ENCODE measurements around the gene ETV4. TPM values are rescaled to one million over a fixed set of nuclear protein-coding genes. Genes with fewer than 3 reads are reported as not detected.

ETV4 gene
- total and polyA plus RNA-seq, 2 of the 13 experiments (the other 11 are each of a cell fraction or from before 2014, with no cell fraction given) = 128 to 330 TPM

- no peak for TF ChIP-seq FOXA1 (IDR thresholded peaks at IDR 0.05)
- TF ChIP-seq FOXA1 (CRISPR knock-in tag; IDR thresholded peaks at IDR 0.05) = peak; percentile 83
- TF ChIP-seq ZNF792 (CRISPR knock-in tag; IDR thresholded peaks at IDR 0.05) = peak; percentile 9; the same call in 1 of the 2 replicates
- 0 out of 2 replicates have a peak, but pooled peaks have one; percentile 2 for TF ChIP-seq MAX (IDR thresholded peaks at IDR 0.05)
- TF ChIP-seq PRPF4 (IDR thresholded peaks at IDR 0.05; ENCODE audit: low read depth, low read length, poor library complexity, severe bottlenecking) = no peak
- TF ChIP-seq NFYB (CRISPR knock-in tag; IDR thresholded peaks at IDR 0.05) = no peak
- peak; percentile 57; the same call in 1 of the 2 replicates for TF ChIP-seq ZNF784 (CRISPR knock-in tag; IDR thresholded peaks at IDR 0.05; ENCODE audit: borderline replicate concordance)
- TF ChIP-seq ASH2L (IDR thresholded peaks at IDR 0.05; ENCODE audit: insufficient read length, low read depth, low read length) = peak; percentile 54
- TF ChIP-seq GFI1 (CRISPR knock-in tag; IDR thresholded peaks at IDR 0.05; ENCODE audit: borderline replicate concordance) = peak; percentile 69; the same call in 1 of the 2 replicates
- TF ChIP-seq KDM1A (CRISPR knock-in tag; IDR thresholded peaks at IDR 0.05) = peak; percentile 40; the same call in 1 of the 2 replicates
- peak; percentile 60; the same call in 1 of the 2 replicates for TF ChIP-seq SMAD1 (CRISPR knock-in tag; IDR thresholded peaks at IDR 0.05; ENCODE audit: borderline replicate concordance, low read depth)
- peak; percentile 19; the same call in 1 of the 2 replicates for TF ChIP-seq KAT8 (CRISPR knock-in tag; IDR thresholded peaks at IDR 0.05)
- TF ChIP-seq SP140L (CRISPR knock-in tag; IDR thresholded peaks at IDR 0.05; ENCODE audit: borderline replicate concordance) = no peak
- 0 out of 2 replicates have a peak, but pooled peaks have one; percentile 24 for TF ChIP-seq ZNF230 (CRISPR knock-in tag; IDR thresholded peaks at IDR 0.05)
- TF ChIP-seq ZNF362 (CRISPR knock-in tag; IDR thresholded peaks at IDR 0.05; ENCODE audit: borderline replicate concordance) = peak; percentile 91
- TF ChIP-seq ZNF432 (CRISPR knock-in tag; IDR thresholded peaks at IDR 0.05; ENCODE audit: borderline replicate concordance) = no peak
- no peak for TF ChIP-seq U2AF2 (IDR thresholded peaks at IDR 0.05; ENCODE audit: low read depth, low read length)
- TF ChIP-seq NCOR1 (IDR thresholded peaks at IDR 0.05; ENCODE audit: borderline replicate concordance, low read length) = peak; percentile 82; the same call in 1 of the 2 replicates
- no peak for TF ChIP-seq HOMEZ (CRISPR knock-in tag; IDR thresholded peaks at IDR 0.05; ENCODE audit: low read depth)
- TF ChIP-seq ZSCAN9 (CRISPR knock-in tag; IDR thresholded peaks at IDR 0.05; ENCODE audit: borderline replicate concordance) = 0 out of 2 replicates have a peak, but pooled peaks have one; percentile 44
- TF ChIP-seq, protein P1, sequence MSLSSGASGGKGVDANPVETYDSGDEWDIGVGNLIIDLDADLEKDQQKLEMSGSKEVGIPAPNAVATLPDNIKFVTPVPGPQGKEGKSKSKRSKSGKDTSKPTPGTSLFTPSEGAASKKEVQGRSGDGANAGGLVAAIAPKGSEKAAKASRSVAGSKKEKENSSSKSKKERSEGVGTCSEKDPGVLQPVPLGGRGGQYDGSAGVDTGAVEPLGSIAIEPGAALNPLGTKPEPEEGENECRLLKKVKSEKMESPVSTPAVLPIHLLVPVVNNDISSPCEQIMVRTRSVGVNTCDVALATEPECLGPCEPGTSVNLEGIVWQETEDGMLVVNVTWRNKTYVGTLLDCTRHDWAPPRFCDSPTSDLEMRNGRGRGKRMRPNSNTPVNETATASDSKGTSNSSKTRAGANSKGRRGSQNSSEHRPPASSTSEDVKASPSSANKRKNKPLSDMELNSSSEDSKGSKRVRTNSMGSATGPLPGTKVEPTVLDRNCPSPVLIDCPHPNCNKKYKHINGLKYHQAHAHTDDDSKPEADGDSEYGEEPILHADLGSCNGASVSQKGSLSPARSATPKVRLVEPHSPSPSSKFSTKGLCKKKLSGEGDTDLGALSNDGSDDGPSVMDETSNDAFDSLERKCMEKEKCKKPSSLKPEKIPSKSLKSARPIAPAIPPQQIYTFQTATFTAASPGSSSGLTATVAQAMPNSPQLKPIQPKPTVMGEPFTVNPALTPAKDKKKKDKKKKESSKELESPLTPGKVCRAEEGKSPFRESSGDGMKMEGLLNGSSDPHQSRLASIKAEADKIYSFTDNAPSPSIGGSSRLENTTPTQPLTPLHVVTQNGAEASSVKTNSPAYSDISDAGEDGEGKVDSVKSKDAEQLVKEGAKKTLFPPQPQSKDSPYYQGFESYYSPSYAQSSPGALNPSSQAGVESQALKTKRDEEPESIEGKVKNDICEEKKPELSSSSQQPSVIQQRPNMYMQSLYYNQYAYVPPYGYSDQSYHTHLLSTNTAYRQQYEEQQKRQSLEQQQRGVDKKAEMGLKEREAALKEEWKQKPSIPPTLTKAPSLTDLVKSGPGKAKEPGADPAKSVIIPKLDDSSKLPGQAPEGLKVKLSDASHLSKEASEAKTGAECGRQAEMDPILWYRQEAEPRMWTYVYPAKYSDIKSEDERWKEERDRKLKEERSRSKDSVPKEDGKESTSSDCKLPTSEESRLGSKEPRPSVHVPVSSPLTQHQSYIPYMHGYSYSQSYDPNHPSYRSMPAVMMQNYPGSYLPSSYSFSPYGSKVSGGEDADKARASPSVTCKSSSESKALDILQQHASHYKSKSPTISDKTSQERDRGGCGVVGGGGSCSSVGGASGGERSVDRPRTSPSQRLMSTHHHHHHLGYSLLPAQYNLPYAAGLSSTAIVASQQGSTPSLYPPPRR (CRISPR knock-in tag; IDR thresholded peaks at IDR 0.05; ENCODE audit: borderline replicate concordance) = peak; percentile 9; the same call in 1 of the 2 replicates
These were observed 27.6 kb upstream of the ETV4 start (continued) for GRCh38 chr17:43573579-43574321.
